PC-3 (cell line): ENCODE data around the gene RFC2.

Source experiments
- CTCF ChIP-seq: fragments of 300-600 bp; sonication (generic); conservative IDR thresholded peaks from 2 replicates; pipeline ENCODE4 v1.5.1; 2017; ENCODE audit warnings: antibody characterized with exemption, low read depth, mild to moderate bottlenecking, low read length
- EZH2 ChIP-seq: fragments of 300-600 bp; sonication (generic); IDR thresholded peaks from one replicate; pipeline ENCODE4 v1.6.1; 2017; ENCODE audit warnings: antibody characterized with exemption, mild to moderate bottlenecking, low read length; ENCODE audit not compliant: unreplicated experiment

GRCh38 chr7:74289018-74289658 is 34.9 kb upstream of the RFC2 start, which contains the start of gene CLIP2:
- no peak for TF ChIP-seq CTCF
- TF ChIP-seq EZH2: no peak
